Retinal pigment epithelial cell (primary cell): Measurements from ENCODE around the gene MMP2.
A peak's percentile ranks its signal among the peaks of the same experiment; 100 is the strongest.

Experiments used
- DNase-seq: peaks from one replicate; pipeline ENCODE4 v3.0.0-alpha.2; 2010; ENCODE audit warnings: low read depth
- H3K4me3 ChIP-seq: 2 replicates; pipeline ENCODE4 v1.5.1; 2011; ENCODE audit warnings: mild to moderate bottlenecking, low read length, control low read depth, moderate library complexity
- CTCF ChIP-seq: conservative IDR thresholded peaks from 2 replicates; pipeline ENCODE4 v1.5.1; 2011; ENCODE audit warnings: low read depth, low read length, control low read depth, inconsistent platforms

The MMP2 gene

GRCh38 chr16:55468352-55468990 lies 10.5 kb upstream of the MMP2 start:
- DNase-seq, result no peak
- TF ChIP-seq CTCF, result no peak
- no peak overlapping the region for H3K4me3 ChIP-seq

DNA sequence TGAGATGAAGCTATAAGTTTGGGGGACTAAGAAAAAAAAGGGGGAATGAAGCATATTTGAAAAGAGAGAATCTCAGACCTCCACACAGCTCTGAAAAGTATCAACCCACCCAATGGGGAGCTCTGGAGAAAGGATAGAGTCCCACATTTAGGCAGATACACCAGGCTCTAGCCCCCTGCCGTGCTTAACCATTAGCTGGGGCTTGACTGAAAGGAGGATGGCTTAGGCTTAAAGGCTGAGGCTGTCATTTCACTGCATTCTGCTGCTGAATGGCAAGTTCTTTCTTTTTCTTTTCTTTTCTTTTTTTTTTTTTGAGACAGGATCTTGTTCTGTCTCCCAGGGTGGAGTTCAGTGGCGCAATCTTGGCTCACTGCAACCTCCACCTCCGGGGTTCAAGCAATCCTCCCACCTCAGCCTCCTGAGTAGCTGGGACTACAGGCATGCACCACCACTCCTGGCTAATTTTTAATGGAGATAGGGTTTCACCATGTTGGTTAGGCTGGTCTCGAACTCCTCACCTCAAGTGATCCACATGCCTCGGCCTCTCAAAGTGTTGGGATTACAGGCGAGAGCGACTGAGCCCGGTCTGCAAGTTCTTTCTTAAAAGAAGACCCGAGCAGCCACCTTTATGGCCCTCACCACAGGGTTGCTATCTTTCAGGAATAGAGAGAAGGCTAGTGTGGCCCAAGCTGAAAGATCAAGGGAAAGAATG lies 9.0 kb upstream of the MMP2 start:
- DNase-seq, result no peak
- no peak for TF ChIP-seq CTCF
- H3K4me3 ChIP-seq, result no peak overlapping the region

DNA sequence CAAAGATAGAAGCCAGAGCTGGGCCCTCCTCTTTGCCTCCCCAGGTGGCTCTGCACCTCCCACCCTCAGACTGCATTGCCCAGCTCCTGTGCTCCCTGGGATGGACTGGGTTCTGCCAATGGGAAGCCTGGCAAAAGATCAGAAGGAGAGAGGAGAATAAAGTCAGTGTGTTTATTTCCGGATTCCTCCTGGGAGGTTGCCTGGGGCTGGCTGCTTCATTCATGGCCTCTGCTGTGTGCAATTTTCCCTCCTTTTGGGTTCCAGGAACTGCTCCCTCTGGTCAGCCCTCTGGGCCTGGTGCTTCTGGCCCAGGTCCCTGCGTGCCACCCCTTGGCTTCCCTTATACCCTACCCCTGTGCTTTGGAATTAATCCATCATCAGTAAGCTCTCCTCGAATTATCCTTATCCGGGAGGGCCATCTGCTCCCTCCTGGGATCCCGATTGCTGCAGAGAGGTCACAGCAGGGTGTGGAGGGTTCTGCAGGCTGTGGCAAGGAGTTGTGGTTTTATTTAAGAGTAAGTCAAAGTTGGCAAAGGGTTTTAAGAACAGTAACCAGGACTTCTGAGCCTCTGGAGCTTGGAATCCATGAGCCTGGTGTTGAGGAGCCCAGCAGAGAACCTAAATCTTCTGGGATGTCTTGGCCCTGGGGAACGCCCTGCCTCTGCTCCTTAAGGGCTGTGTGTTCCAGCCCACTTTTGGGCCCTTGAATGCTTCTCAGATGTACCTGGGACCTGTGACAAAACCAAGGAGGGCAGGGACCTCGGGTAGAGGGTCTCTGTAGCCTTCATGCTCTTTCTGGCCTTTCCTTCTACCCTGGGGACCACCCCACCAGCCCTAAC lies 8.2 kb upstream of the MMP2 start:
- DNase-seq, result no peak
- no peak for TF ChIP-seq CTCF
- H3K4me3 ChIP-seq, result no peak overlapping the region

DNA sequence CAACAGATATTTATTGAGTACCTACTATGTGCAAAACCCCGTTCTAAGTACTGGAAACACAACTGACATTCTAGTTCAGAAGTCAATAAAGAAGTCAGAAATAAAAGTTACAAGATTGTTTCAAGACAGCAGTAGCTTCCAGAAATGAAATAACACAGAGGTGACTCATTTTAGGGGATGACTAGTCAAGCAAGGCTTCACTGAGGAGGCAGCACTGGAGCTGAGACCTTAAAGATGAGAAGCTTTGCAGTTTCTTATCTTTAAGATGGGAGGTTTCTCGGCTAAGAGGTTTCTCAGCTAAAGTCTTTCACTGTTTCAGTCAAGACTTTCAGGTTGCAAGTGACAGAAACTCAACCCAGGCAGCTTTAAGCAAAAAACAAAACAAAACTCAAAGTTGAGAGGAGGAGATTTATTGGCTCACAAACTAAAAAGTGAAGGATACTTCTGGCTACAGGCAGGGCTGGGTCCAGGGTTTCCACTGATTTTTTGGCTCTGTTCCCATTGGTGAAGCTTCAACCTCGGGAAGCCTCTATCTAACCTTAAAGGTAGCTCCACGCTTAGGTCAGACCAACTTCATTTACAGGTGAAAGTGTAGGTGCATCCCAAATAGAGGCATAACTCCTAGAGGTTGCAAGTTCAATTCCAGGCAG lies 7.4 kb upstream of the MMP2 start:
- DNase-seq, result peak; percentile 29
- H3K4me3 ChIP-seq, result no peak overlapping the region
- no peak for TF ChIP-seq CTCF

GRCh38 chr16:55473587-55473986 lies 5.4 kb upstream of the MMP2 start:
- no peak for DNase-seq
- no peak overlapping the region for H3K4me3 ChIP-seq
- no peak for TF ChIP-seq CTCF

- no peak for DNase-seq
- no peak for TF ChIP-seq CTCF
- no peak overlapping the region for H3K4me3 ChIP-seq
Observed at GRCh38 chr16:55474821-55475220, 4.2 kb upstream of the MMP2 start.
